ENCODE results near the gene EPS8L3. TPM values are rescaled to one million over a fixed set of nuclear protein-coding genes. Genes with fewer than 3 reads are reported as not detected.

The EPS8L3 gene
- total RNA-seq, 1 donor from 2014 or later = not detected

- H3K36me3 ChIP-seq = no peaks in the 10 kb centered on the region
- no peaks in the 10 kb centered on the region for H3K79me2 ChIP-seq (ENCODE audit: low read depth)
- H3K9me3 ChIP-seq (ENCODE audit: low read depth) = no peaks in the 10 kb centered on the region
- no peak overlapping the region for H3K9ac ChIP-seq
- no peak overlapping the region for H3K4me2 ChIP-seq
- Mint-ChIP-seq H3K4me1 (no peaks in the 10 kb centered on the region), H3K4me3 (no peak overlapping the region), H3K27ac (no peak overlapping the region), H3K36me3 (no peaks in the 10 kb centered on the region), H3K27me3 (ENCODE audit: insufficient read depth, low read depth) (peaks cover 8% of the 10 kb centered on the region), H3K9me3 (no peaks in the 10 kb centered on the region)
- H3F3A ChIP-seq (ENCODE audit: low read depth) = no peaks in the 10 kb centered on the region
- no peaks in the 10 kb centered on the region for H4K20me1 ChIP-seq (ENCODE audit: low read depth)
- no peaks in the 10 kb centered on the region for H3K27me3 ChIP-seq
- TF ChIP-seq EZH2 (IDR thresholded peaks at IDR 0.05) = no peak
- DNase-seq (ENCODE audit: low spot score) = no peak
- no peaks in the 10 kb centered on the region for H3K4me1 ChIP-seq
- H2AFZ ChIP-seq (replicated peaks) = no peak overlapping the region
- no peak overlapping the region for H3K4me3 ChIP-seq
- H3K27ac ChIP-seq = no peak overlapping the region
Measured at GRCh38 chr1:109754738-109755137, 9.0 kb downstream of the EPS8L3 start.

GRCh38 chr1:109751531-109752260 lies 12.0 kb downstream of the EPS8L3 start:
- TF ChIP-seq EZH2phosphoT487 (IDR thresholded peaks at IDR 0.05) (no peak), CTCF (IDR thresholded peaks at IDR 0.05) (no peak), EZH2 (IDR thresholded peaks at IDR 0.05) (no peak)
- no peak overlapping the region for H3K27ac Mint-ChIP-seq
- H3K27me3 Mint-ChIP-seq (ENCODE audit: insufficient read depth, low read depth) = peaks cover 8% of the 10 kb centered on the region
- Histone ChIP-seq H3K79me2 (ENCODE audit: low read depth) (no peaks in the 10 kb centered on the region), H3K36me3 (no peaks in the 10 kb centered on the region), H3K4me3 (no peak overlapping the region), H3K27me3 (no peaks in the 10 kb centered on the region), H3F3A (ENCODE audit: low read depth) (no peaks in the 10 kb centered on the region), H3K27ac (no peak overlapping the region), H2AFZ (replicated peaks) (no peak overlapping the region), H3K9me3 (ENCODE audit: low read depth) (no peaks in the 10 kb centered on the region), H3K4me1 (no peaks in the 10 kb centered on the region), H3K9ac (no peak overlapping the region), H4K20me1 (ENCODE audit: low read depth) (no peaks in the 10 kb centered on the region), H3K4me2 (no peak overlapping the region)
- peak overlapping the region; percentile 35 for H3K4me3 Mint-ChIP-seq
- H3K4me1 Mint-ChIP-seq = no peaks in the 10 kb centered on the region
- no peak for DNase-seq (ENCODE audit: low spot score)
- H3K36me3 Mint-ChIP-seq = no peaks in the 10 kb centered on the region
- peaks cover 12% of the 10 kb centered on the region for H3K9me3 Mint-ChIP-seq

GRCh38 chr1:109750920-109751319 lies 12.8 kb downstream of the EPS8L3 start:
- H3K27me3 ChIP-seq = no peaks in the 10 kb centered on the region
- DNase-seq (ENCODE audit: low spot score) = no peak
- no peaks in the 10 kb centered on the region for H3K9me3 ChIP-seq (ENCODE audit: low read depth)
- Mint-ChIP-seq H3K27ac (no peak overlapping the region), H3K36me3 (no peaks in the 10 kb centered on the region), H3K4me3 (no peak overlapping the region), H3K4me1 (no peaks in the 10 kb centered on the region), H3K27me3 (ENCODE audit: insufficient read depth, low read depth) (peaks cover 8% of the 10 kb centered on the region), H3K9me3 (peaks cover 12% of the 10 kb centered on the region)
- no peaks in the 10 kb centered on the region for H3K4me1 ChIP-seq
- no peak overlapping the region for H3K4me2 ChIP-seq
- TF ChIP-seq CTCF (IDR thresholded peaks at IDR 0.05) (no peak), EZH2 (IDR thresholded peaks at IDR 0.05) (no peak), EZH2phosphoT487 (IDR thresholded peaks at IDR 0.05) (no peak)
- no peaks in the 10 kb centered on the region for H3F3A ChIP-seq (ENCODE audit: low read depth)
- H3K27ac ChIP-seq = no peak overlapping the region
- no peak overlapping the region for H3K9ac ChIP-seq
- no peak overlapping the region for H3K4me3 ChIP-seq
- no peaks in the 10 kb centered on the region for H3K79me2 ChIP-seq (ENCODE audit: low read depth)
- no peak overlapping the region for H2AFZ ChIP-seq (replicated peaks)
- no peaks in the 10 kb centered on the region for H4K20me1 ChIP-seq (ENCODE audit: low read depth)
- no peaks in the 10 kb centered on the region for H3K36me3 ChIP-seq

GRCh38 chr1:109750241-109750882 lies 13.4 kb downstream of the EPS8L3 start:
- no peak for DNase-seq (ENCODE audit: low spot score)
- H3F3A ChIP-seq (ENCODE audit: low read depth) = no peaks in the 10 kb centered on the region
- Mint-ChIP-seq H3K9me3 (peaks cover 12% of the 10 kb centered on the region), H3K4me1 (no peaks in the 10 kb centered on the region), H3K27ac (no peak overlapping the region), H3K4me3 (no peak overlapping the region), H3K27me3 (ENCODE audit: insufficient read depth, low read depth) (peaks cover 8% of the 10 kb centered on the region), H3K36me3 (no peaks in the 10 kb centered on the region)
- H3K9me3 ChIP-seq (ENCODE audit: low read depth) = no peaks in the 10 kb centered on the region
- no peaks in the 10 kb centered on the region for H4K20me1 ChIP-seq (ENCODE audit: low read depth)
- TF ChIP-seq CTCF (IDR thresholded peaks at IDR 0.05) = no peak
- TF ChIP-seq EZH2phosphoT487 (IDR thresholded peaks at IDR 0.05) = no peak
- no peak for TF ChIP-seq EZH2 (IDR thresholded peaks at IDR 0.05)
- H3K27ac ChIP-seq = no peak overlapping the region
- H3K36me3 ChIP-seq = no peaks in the 10 kb centered on the region
- H3K27me3 ChIP-seq = no peaks in the 10 kb centered on the region
- no peaks in the 10 kb centered on the region for H3K79me2 ChIP-seq (ENCODE audit: low read depth)
- H3K4me3 ChIP-seq = no peak overlapping the region
- no peak overlapping the region for H2AFZ ChIP-seq (replicated peaks)
- H3K9ac ChIP-seq = no peak overlapping the region
- H3K4me2 ChIP-seq = no peak overlapping the region
- H3K4me1 ChIP-seq = no peaks in the 10 kb centered on the region
